ENCODE results near the gene PPFIBP1. TPM values are rescaled to one million over a fixed set of nuclear protein-coding genes. Genes with fewer than 3 reads are reported as not detected.

Gene PPFIBP1
- total and polyA plus RNA-seq, 12 donors, result 9.6 to 123 (median 74.3) TPM

GRCh38 chr12:27504507-27504906 is 19.5 kb upstream of the PPFIBP1 start:
- Histone ChIP-seq H3K36me3 (replicated peaks in 1 of 2) (no peaks in the 10 kb centered on the region), H3K4me1 (replicated peaks in 1 of 2) (no peaks in the 10 kb centered on the region), H3K27ac (peak overlapping the region in 3 of 5 donors; percentile 11 to 35 (median 16)), H3K9me3 (replicated peaks in 1 of 3) (no peaks in the 10 kb centered on the region), H3K27me3 (no peaks in the 10 kb centered on the region), H3K4me3 (no peak overlapping the region)
- TF ChIP-seq CTCF (IDR thresholded peaks at IDR 0.05), result no peak
- no peak for TF ChIP-seq POLR2A (IDR thresholded peaks at IDR 0.05)
- intact Hi-C loops (cut with DNase I), result no loop called here
- 51 to 57% (median 54%) methylated on average over 2 of the region's 2 CpGs for WGBS, 4 donors
- peak in 5 of 7 donors; percentile 37 to 61 (median 55) for DNase-seq

GRCh38 chr12:27505109-27505508 is 18.9 kb upstream of the PPFIBP1 start:
- WGBS, 4 donors, result 81 to 90% (median 85%) methylated on average over 2 of the region's 2 CpGs
- Histone ChIP-seq H3K27ac (peak overlapping the region in 3 of 5 donors; percentile 11 to 35 (median 16)), H3K4me1 (replicated peaks in 1 of 2) (no peaks in the 10 kb centered on the region), H3K4me3 (no peak overlapping the region), H3K36me3 (replicated peaks in 1 of 2) (no peaks in the 10 kb centered on the region), H3K27me3 (no peaks in the 10 kb centered on the region), H3K9me3 (replicated peaks in 1 of 3) (no peaks in the 10 kb centered on the region)
- TF ChIP-seq POLR2A (IDR thresholded peaks at IDR 0.05) (no peak), CTCF (IDR thresholded peaks at IDR 0.05) (no peak)
- no peak for DNase-seq
- intact Hi-C loops (cut with DNase I), result no loop called here

GRCh38 chr12:27505761-27506160 is 18.2 kb upstream of the PPFIBP1 start:
- TF ChIP-seq CTCF (IDR thresholded peaks at IDR 0.05) (no peak), POLR2A (IDR thresholded peaks at IDR 0.05) (no peak)

GRCh38 chr12:27506645-27507189 is 17.3 kb upstream of the PPFIBP1 start:
- Histone ChIP-seq H3K27ac (no peak overlapping the region), H3K9me3 (replicated peaks in 1 of 3) (no peaks in the 10 kb centered on the region), H3K36me3 (replicated peaks in 1 of 2) (no peaks in the 10 kb centered on the region), H3K27me3 (no peaks in the 10 kb centered on the region), H3K4me1 (replicated peaks in 1 of 2) (peaks cover 6 to 8% of the 10 kb centered on the region in 2 donors), H3K4me3 (no peak overlapping the region)
- 85 to 100% (median 96%) methylated on average over 2 of the region's 2 CpGs for WGBS, 4 donors
- TF ChIP-seq CTCF (IDR thresholded peaks at IDR 0.05), result no peak
- no peak for TF ChIP-seq POLR2A (IDR thresholded peaks at IDR 0.05)
- no peak for DNase-seq
- intact Hi-C loops (cut with DNase I), result no loop called here

More at GRCh38 chr12:27505761-27506160, 18.2 kb upstream of the PPFIBP1 start:
- intact Hi-C loops (cut with DNase I), result no loop called here
- Histone ChIP-seq H3K4me1 (replicated peaks in 1 of 2) (peaks cover 0 to under 1% of the 10 kb centered on the region in 2 donors), H3K27ac (no peak overlapping the region), H3K36me3 (replicated peaks in 1 of 2) (no peaks in the 10 kb centered on the region), H3K27me3 (no peaks in the 10 kb centered on the region), H3K9me3 (replicated peaks in 1 of 3) (no peaks in the 10 kb centered on the region), H3K4me3 (no peak overlapping the region)
- DNase-seq, result no peak
